Esophagus squamous epithelium (tissue), 5 donors: Measurements from ENCODE around the gene EVA1A. TPM values are rescaled to one million over a fixed set of nuclear protein-coding genes. Genes with fewer than 3 reads are reported as not detected.

Source experiments
- DNase-seq: peaks from one replicate; lab custom pipeline; 2025; lab: John Stamatoyannopoulos, UW
- H3K27ac ChIP-seq, 4 donors: fragments of 200-600 bp; sonication (generic); one replicate each; pipeline ENCODE4 v1.5.1; 2016 to 2019; ENCODE audit warnings: mild to moderate bottlenecking in 1 of 4
- H3K27me3 ChIP-seq, 4 donors: fragments of 200-600 bp; sonication (generic); 1 replicate in 3 of 4; 2 replicates in 1 of 4; pipeline versions ENCODE4 v1.5.1 to v1.6.0; 2017 to 2021; ENCODE audit warnings: antibody characterized with exemption in 1 of 4
- H3K36me3 ChIP-seq, 3 donors: fragments of 200-600 bp; sonication (generic); one replicate each; pipeline ENCODE4 v1.5.1; 2016 to 2019
- H3K4me1 ChIP-seq, 3 donors: fragments of 200-600 bp; sonication (generic); one replicate each; pipeline ENCODE4 v1.5.1; 2017 to 2019
- H3K4me3 ChIP-seq, 4 donors: fragments of 200-600 bp; sonication (generic); 1 replicate in 3 of 4; 2 replicates in 1 of 4; pipeline ENCODE4 v1.5.1; 2016 to 2019; ENCODE audit warnings: mild to moderate bottlenecking in 2 of 4, moderate library complexity in 1 of 4
- H3K9me3 ChIP-seq, 3 donors: fragments of 200-600 bp; sonication (generic); one replicate each; pipeline ENCODE4 v1.5.1; 2016 to 2019
- CTCF ChIP-seq, 6 experiments: fragments of 450-650 bp in 4 of 6; fragments of 200-600 bp in 2 of 6; sonication (generic) in 2 of 6; IDR thresholded peaks; one replicate each; pipeline ENCODE4 v1.5.1; 2016 to 2019; ENCODE audit warnings: antibody characterized with exemption in 6 of 6, mild to moderate bottlenecking in 4 of 6, moderate library complexity in 4 of 6
- POLR2A ChIP-seq, 4 donors: fragments of 450-650 bp; IDR thresholded peaks; one replicate each; pipeline ENCODE4 v1.6.1; 2017; ENCODE audit warnings: antibody characterized with exemption in 4 of 4, mild to moderate bottlenecking in 4 of 4, moderate library complexity in 3 of 4
- WGBS, 2 donors: methylation state at CpG; one replicate each; pipeline ENCODE4 v1.1.5; 2018; 5-methylcytosine and 5-hydroxymethylcytosine counted together
- intact Hi-C: fragments of 100-400 bp; cut with DNase I; formaldehyde crosslinking; loops from one replicate; pipeline ENCODE4 v1.15.0; 2022
- total RNA-seq, 4 donors: library from RNA; depleted of rRNA; stranded (reverse); fragments of >200 nt; gene quantifications; one replicate each; pipeline ENCODE4 v1.1.0, GENCODE V29; 2016
- donor health status: DM: yes; HTN: yes; CAD: no.

Gene EVA1A
- total RNA-seq, 4 donors from 2014 or later: 0.26 to 9.4 (median 2.3) TPM; not detected in 1

GRCh38 chr2:75573145-75573878 lies 12.6 kb upstream of the EVA1A start:
- 71 to 80% methylated on average over 1 of the region's 1 CpG for WGBS, 2 donors

DNA sequence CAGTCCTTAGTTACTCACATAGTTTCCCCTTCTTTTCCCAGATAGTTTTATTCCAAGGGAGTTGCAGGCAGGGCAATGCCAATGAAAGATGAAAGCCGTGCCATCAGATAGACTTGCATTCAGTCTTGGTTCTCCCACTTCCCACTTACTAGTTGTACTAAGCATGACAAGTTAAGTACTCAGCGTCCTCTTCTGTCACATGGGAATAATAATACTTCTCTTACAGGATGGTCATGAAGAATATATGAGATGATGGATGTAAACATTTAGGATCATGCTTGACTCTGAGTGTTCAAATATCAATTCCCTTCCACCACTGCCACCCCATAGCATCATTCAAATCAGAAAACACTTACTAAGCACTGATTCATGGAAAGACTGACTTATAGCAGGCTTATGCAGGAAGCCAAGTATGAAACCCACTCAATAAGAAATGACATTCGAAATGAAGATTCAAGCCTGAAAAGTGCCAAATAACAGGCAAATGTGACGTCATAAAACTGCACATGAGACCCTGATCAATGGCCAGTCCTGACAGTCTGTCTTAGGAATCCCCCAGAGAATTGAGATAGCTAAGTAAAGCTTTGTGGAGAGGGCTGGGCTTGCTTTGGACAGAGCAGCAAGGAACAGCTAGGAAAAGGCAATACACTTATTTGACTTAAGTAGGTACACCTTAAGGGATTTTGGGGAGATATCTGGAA lies 11.1 kb upstream of the EVA1A start:
- H3K36me3 ChIP-seq: no peaks in the 10 kb centered on the region

More at GRCh38 chr2:75573145-75573878, 12.6 kb upstream of the EVA1A start:
- Histone ChIP-seq H3K27ac (no peak overlapping the region), H3K4me3 (no peak overlapping the region), H3K9me3 (no peaks in the 10 kb centered on the region), H3K27me3 (peaks cover 0 to 4% (median 0%) of the 10 kb centered on the region in 4 donors), H3K36me3 (no peaks in the 10 kb centered on the region), H3K4me1 (peaks cover 0 to 17% (median 4%) of the 10 kb centered on the region in 3 donors)
- intact Hi-C loops: no loop called here
- no peak for DNase-seq
- TF ChIP-seq CTCF (IDR thresholded peaks at IDR 0.05): no peak
- TF ChIP-seq POLR2A (IDR thresholded peaks at IDR 0.05): no peak

DNA sequence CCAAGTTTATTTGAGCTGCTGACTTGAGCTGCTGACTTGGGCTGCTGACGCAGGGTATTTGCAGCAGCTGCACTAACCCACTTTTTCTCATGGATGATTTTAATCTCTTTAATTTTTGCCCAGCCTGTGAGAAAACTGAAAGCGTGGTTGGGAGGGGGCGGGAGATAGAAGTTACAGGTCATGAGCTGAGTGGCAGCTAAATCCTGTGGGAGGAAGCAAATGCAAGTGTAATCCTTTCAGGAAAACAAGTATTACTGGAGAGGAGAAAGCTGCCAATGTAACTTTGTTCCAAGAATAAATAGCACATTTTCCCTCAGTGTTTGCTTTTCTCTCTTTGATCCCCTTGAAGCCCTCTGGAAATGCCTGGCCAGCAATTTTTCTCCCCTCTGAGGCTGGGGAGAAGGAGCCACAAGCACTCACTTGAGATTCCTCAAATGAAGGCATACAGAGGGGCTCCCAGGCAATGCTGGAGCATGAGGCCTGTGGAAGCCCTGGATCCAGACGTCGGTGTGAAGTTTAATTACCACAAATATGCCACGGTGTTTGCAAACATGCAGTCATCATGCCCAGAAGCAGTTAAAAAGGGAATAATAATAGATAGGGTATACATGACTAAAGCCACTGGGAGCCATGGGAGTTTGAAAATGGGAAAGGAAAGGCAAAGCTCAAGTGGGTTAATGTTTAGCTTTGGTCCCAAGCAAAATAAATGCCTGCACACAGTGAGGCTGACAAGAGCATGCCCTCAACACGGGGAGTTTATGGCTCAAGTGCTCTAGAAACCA lies 10.4 kb upstream of the EVA1A start:
- TF ChIP-seq CTCF (IDR thresholded peaks at IDR 0.05): no peak
- no peak for TF ChIP-seq POLR2A (IDR thresholded peaks at IDR 0.05)
- DNase-seq: no peak
- WGBS, 2 donors: 20 to 38% methylated on average over 7 of the region's 7 CpGs
- no peaks in the 10 kb centered on the region for H3K9me3 ChIP-seq
- H3K36me3 ChIP-seq: no peaks in the 10 kb centered on the region
- no peak overlapping the region for H3K27ac ChIP-seq
- intact Hi-C loops: no loop called here
- peaks cover 0 to 17% (median 4%) of the 10 kb centered on the region in 3 donors for H3K4me1 ChIP-seq
- H3K27me3 ChIP-seq: peaks cover 0 to 4% (median 0%) of the 10 kb centered on the region in 4 donors
- H3K4me3 ChIP-seq: no peak overlapping the region

More for the DNA sequence above, 11.1 kb upstream of the EVA1A start:
- Histone ChIP-seq H3K27ac (no peak overlapping the region), H3K27me3 (peaks cover 0 to 4% (median 0%) of the 10 kb centered on the region in 4 donors), H3K4me3 (no peak overlapping the region), H3K4me1 (peaks cover 0 to 17% (median 4%) of the 10 kb centered on the region in 3 donors), H3K9me3 (no peaks in the 10 kb centered on the region)
- TF ChIP-seq CTCF (IDR thresholded peaks at IDR 0.05) (no peak), POLR2A (IDR thresholded peaks at IDR 0.05) (no peak)
- intact Hi-C loops: no loop called here
- DNase-seq: no peak
- 73 to 74% methylated on average over 4 of the region's 4 CpGs for WGBS, 2 donors

GRCh38 chr2:75570024-75570947 lies 9.5 kb upstream of the EVA1A start:
- Histone ChIP-seq H3K4me1 (peaks cover 0 to 17% (median 4%) of the 10 kb centered on the region in 3 donors), H3K27ac (no peak overlapping the region), H3K27me3 (peaks cover 0 to 6% (median 0%) of the 10 kb centered on the region in 4 donors), H3K9me3 (no peaks in the 10 kb centered on the region), H3K36me3 (no peaks in the 10 kb centered on the region), H3K4me3 (no peak overlapping the region)
- intact Hi-C loops: no loop called here
- TF ChIP-seq CTCF (IDR thresholded peaks at IDR 0.05) (no peak), POLR2A (IDR thresholded peaks at IDR 0.05) (no peak)
- DNase-seq: no peak
- 68 to 70% methylated on average over 8 of the region's 8 CpGs for WGBS, 2 donors
